Measurements from ENCODE around the gene EDIL3. TPM values are rescaled to one million over a fixed set of nuclear protein-coding genes. Genes with fewer than 3 reads are reported as not detected.

EDIL3 gene
- total and polyA plus RNA-seq, 2 donors (not counting 1 experiment from before 2014, with no cell fraction given) = 12.1 to 149 TPM

GRCh38 chr5:84374568-84374967, 10.1 kb downstream of the EDIL3 start:
- peak in 1 of 2 donors; percentile 54 for DNase-seq (ENCODE audit: low read depth in 2 of 2)
- Histone ChIP-seq H3K4me2 (ENCODE audit: extremely low read depth, insufficient read depth, low read length) (no peak overlapping the region), H4K20me1 (ENCODE audit: control insufficient read depth, extremely low read depth, insufficient read depth, low read length) (no peaks in the 10 kb centered on the region), H3K9ac (ENCODE audit: insufficient read depth, low read length) (no peak overlapping the region), H3K27ac (ENCODE audit: insufficient read depth, low read length) (no peak overlapping the region), H2AFZ (ENCODE audit: low read length) (no peak overlapping the region), H3K36me3 (ENCODE audit: control insufficient read depth, insufficient read depth, low read length) (no peaks in the 10 kb centered on the region), H3K27me3 (ENCODE audit: control insufficient read depth, insufficient read depth, low read length) (no peaks in the 10 kb centered on the region), H3K4me3 (replicated peaks in 1 of 4; ENCODE audit: control extremely low read depth in 1 of 4, insufficient read depth in 1 of 4, low read depth in 3 of 4, low read length in 4 of 4) (no peak overlapping the region), H3K79me2 (ENCODE audit: control insufficient read depth, insufficient read depth, low read length) (no peaks in the 10 kb centered on the region), H3K9me3 (ENCODE audit: control insufficient read depth, insufficient read depth, low read depth, low read length) (no peaks in the 10 kb centered on the region), H3K4me1 (ENCODE audit: control insufficient read depth, extremely low read depth, insufficient read depth, low read length) (no peaks in the 10 kb centered on the region)
- TF ChIP-seq CTCF (conservative IDR thresholded peaks at IDR 0.05 in 1 of 2, IDR thresholded peaks at IDR 0.05 in 1 of 2; ENCODE audit: low read depth in 1 of 2, low read length in 2 of 2) = no peak
- no peak for TF ChIP-seq EZH2 (IDR thresholded peaks at IDR 0.05; ENCODE audit: low read length, missing control alignments)

- Histone ChIP-seq H3K9me3 (ENCODE audit: control insufficient read depth, insufficient read depth, low read depth, low read length) (no peaks in the 10 kb centered on the region), H3K4me1 (ENCODE audit: control insufficient read depth, extremely low read depth, insufficient read depth, low read length) (no peaks in the 10 kb centered on the region), H3K79me2 (ENCODE audit: control insufficient read depth, insufficient read depth, low read length) (no peaks in the 10 kb centered on the region), H4K20me1 (ENCODE audit: control insufficient read depth, extremely low read depth, insufficient read depth, low read length) (no peaks in the 10 kb centered on the region), H3K36me3 (ENCODE audit: control insufficient read depth, insufficient read depth, low read length) (no peaks in the 10 kb centered on the region), H3K4me3 (replicated peaks in 1 of 4; ENCODE audit: control extremely low read depth in 1 of 4, insufficient read depth in 1 of 4, low read depth in 3 of 4, low read length in 4 of 4) (no peak overlapping the region), H3K4me2 (ENCODE audit: extremely low read depth, insufficient read depth, low read length) (no peak overlapping the region), H3K27ac (ENCODE audit: insufficient read depth, low read length) (no peak overlapping the region), H3K9ac (ENCODE audit: insufficient read depth, low read length) (no peak overlapping the region), H3K27me3 (ENCODE audit: control insufficient read depth, insufficient read depth, low read length) (no peaks in the 10 kb centered on the region), H2AFZ (ENCODE audit: low read length) (no peak overlapping the region)
- peak in 1 of 2 donors; percentile 59 for DNase-seq (ENCODE audit: low read depth in 2 of 2)
- no peak for TF ChIP-seq CTCF (conservative IDR thresholded peaks at IDR 0.05 in 1 of 2, IDR thresholded peaks at IDR 0.05 in 1 of 2; ENCODE audit: low read depth in 1 of 2, low read length in 2 of 2)
- no peak for TF ChIP-seq EZH2 (IDR thresholded peaks at IDR 0.05; ENCODE audit: low read length, missing control alignments)
Measured at GRCh38 chr5:84373506-84373905, 11.2 kb downstream of the EDIL3 start.

- Histone ChIP-seq H2AFZ (ENCODE audit: low read length) (no peak overlapping the region), H3K9me3 (ENCODE audit: control insufficient read depth, insufficient read depth, low read depth, low read length) (no peaks in the 10 kb centered on the region), H3K4me1 (ENCODE audit: control insufficient read depth, extremely low read depth, insufficient read depth, low read length) (no peaks in the 10 kb centered on the region), H3K27ac (ENCODE audit: insufficient read depth, low read length) (no peak overlapping the region), H3K36me3 (ENCODE audit: control insufficient read depth, insufficient read depth, low read length) (no peaks in the 10 kb centered on the region), H3K9ac (ENCODE audit: insufficient read depth, low read length) (no peak overlapping the region), H3K27me3 (ENCODE audit: control insufficient read depth, insufficient read depth, low read length) (no peaks in the 10 kb centered on the region), H3K4me3 (replicated peaks in 1 of 4; ENCODE audit: control extremely low read depth in 1 of 4, insufficient read depth in 1 of 4, low read depth in 3 of 4, low read length in 4 of 4) (peak overlapping the region in 1 of 4 experiments; percentile 38), H3K4me2 (ENCODE audit: extremely low read depth, insufficient read depth, low read length) (peak overlapping the region; percentile 67), H4K20me1 (ENCODE audit: control insufficient read depth, extremely low read depth, insufficient read depth, low read length) (no peaks in the 10 kb centered on the region), H3K79me2 (ENCODE audit: control insufficient read depth, insufficient read depth, low read length) (no peaks in the 10 kb centered on the region)
- TF ChIP-seq CTCF (conservative IDR thresholded peaks at IDR 0.05 in 1 of 2, IDR thresholded peaks at IDR 0.05 in 1 of 2; ENCODE audit: low read depth in 1 of 2, low read length in 2 of 2) (no peak), EZH2 (IDR thresholded peaks at IDR 0.05; ENCODE audit: low read length, missing control alignments) (no peak)
- peak; percentile 74 to 96 for DNase-seq (ENCODE audit: low read depth in 2 of 2)
Measured at GRCh38 chr5:84372066-84372695, 12.5 kb downstream of the EDIL3 start.

All from fibroblast of lung (primary cell).